Endothelial cell of umbilical vein (primary cell): ENCODE measurements around the gene TMEM178B.

Experiments
- EZH2 ChIP-seq: IDR thresholded peaks from 2 replicates; pipeline ENCODE4 v1.6.1; 2012; ENCODE audit warnings: borderline replicate concordance, low read depth, mild to moderate bottlenecking, moderate library complexity, low read length, inconsistent platforms; ENCODE audit not compliant: severe bottlenecking
- POLR2AphosphoS5 ChIP-seq: IDR thresholded peaks from 2 replicates; pipeline ENCODE4 v1.6.1; 2012; ENCODE audit warnings: low read depth, mild to moderate bottlenecking, control low read depth, low read length, moderate library complexity; ENCODE audit not compliant: insufficient read depth
- TF ChIP-seq, protein P1 (sequence below), 2 donors: IDR thresholded peaks; 1 replicate in 1 of 2; 2 replicates in 1 of 2; pipeline ENCODE4 v1.5.1; 2011; ENCODE audit warnings: low read length in 2 of 2, mild to moderate bottlenecking in 2 of 2, moderate library complexity in 2 of 2, control low read depth in 1 of 2, inconsistent platforms in 1 of 2, low read depth in 1 of 2; ENCODE audit not compliant: insufficient read depth in 1 of 2; ENCODE audit errors: extremely low read depth in 1 of 2

DNA sequence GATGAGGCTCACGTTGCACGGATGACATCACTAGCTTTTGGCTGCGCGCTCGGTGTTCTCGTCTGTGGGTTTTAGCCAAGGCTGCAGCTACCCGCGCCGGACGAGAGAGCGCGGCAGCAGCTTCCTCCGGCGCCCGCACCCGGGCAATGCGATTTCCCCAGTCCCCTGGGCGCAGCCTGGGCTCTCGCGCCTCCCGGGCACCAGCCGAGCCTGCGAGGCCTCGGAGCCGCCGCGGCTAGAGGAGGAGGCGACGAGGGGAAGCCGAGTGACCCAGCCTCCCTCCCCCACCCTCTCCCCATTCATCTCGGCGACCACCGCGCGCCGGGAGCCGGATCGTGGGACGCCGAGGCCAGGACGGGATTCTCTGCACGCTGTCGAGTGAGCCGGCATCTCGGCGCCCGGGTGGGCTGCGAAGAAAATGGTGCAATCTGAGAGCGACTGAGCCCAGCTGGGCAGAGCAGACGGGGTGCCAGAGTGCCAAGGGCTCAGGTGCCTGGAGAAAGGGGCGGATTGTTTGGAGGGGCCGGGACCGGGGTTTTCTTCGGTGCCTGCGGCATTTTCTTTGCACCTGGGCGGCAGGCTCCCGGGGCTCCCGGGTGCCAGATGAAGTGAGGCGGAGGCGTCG lies 1.2 kb upstream of the TMEM178B start:
- TF ChIP-seq EZH2 (no peak), POLR2AphosphoS5 (no peak)
- TF ChIP-seq, protein P1, sequence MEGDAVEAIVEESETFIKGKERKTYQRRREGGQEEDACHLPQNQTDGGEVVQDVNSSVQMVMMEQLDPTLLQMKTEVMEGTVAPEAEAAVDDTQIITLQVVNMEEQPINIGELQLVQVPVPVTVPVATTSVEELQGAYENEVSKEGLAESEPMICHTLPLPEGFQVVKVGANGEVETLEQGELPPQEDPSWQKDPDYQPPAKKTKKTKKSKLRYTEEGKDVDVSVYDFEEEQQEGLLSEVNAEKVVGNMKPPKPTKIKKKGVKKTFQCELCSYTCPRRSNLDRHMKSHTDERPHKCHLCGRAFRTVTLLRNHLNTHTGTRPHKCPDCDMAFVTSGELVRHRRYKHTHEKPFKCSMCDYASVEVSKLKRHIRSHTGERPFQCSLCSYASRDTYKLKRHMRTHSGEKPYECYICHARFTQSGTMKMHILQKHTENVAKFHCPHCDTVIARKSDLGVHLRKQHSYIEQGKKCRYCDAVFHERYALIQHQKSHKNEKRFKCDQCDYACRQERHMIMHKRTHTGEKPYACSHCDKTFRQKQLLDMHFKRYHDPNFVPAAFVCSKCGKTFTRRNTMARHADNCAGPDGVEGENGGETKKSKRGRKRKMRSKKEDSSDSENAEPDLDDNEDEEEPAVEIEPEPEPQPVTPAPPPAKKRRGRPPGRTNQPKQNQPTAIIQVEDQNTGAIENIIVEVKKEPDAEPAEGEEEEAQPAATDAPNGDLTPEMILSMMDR (IDR thresholded peaks at IDR 0.05; ENCODE audit: extremely low read depth in 1 of 2, insufficient read depth in 1 of 2, low read depth in 1 of 2, low read length in 2 of 2), result no peak
